Liver (tissue), 9 donors: ENCODE results near the gene PLPPR2. TPM values are rescaled to one million over a fixed set of nuclear protein-coding genes. Genes with fewer than 3 reads are reported as not detected.

ENCODE experiments used
- DNase-seq: peaks from one replicate; pipeline ENCODE4 v3.0.0-alpha.2; 2017; ENCODE audit warnings: low spot score
- H3K27ac ChIP-seq, 2 donors: one replicate each; pipeline ENCODE4 v1.7.0; 2013; ENCODE audit warnings: inconsistent platforms in 2 of 2, low read length in 2 of 2, control low read depth in 1 of 2, low read depth in 1 of 2, mild to moderate bottlenecking in 1 of 2
- H3K27me3 ChIP-seq, 4 donors: one replicate each; pipeline versions ENCODE4 v1.6.1 to v1.7.0; 2013; ENCODE audit warnings: low read length in 3 of 4, inconsistent platforms in 1 of 4, mild to moderate bottlenecking in 1 of 4, moderate library complexity in 1 of 4; ENCODE audit not compliant: control insufficient read depth in 4 of 4, insufficient read depth in 4 of 4
- H3K36me3 ChIP-seq, 4 donors: one replicate each; pipeline versions ENCODE4 v1.6.1 to v1.7.0; 2013; ENCODE audit warnings: low read length in 3 of 4, mild to moderate bottlenecking in 3 of 4, low read depth in 1 of 4, moderate library complexity in 1 of 4; ENCODE audit not compliant: control insufficient read depth in 4 of 4, insufficient read depth in 3 of 4
- H3K4me1 ChIP-seq, 4 donors: one replicate each; pipeline versions ENCODE4 v1.6.1 to v1.7.0; 2013; ENCODE audit warnings: low read length in 3 of 4, mild to moderate bottlenecking in 3 of 4, moderate library complexity in 1 of 4; ENCODE audit not compliant: control insufficient read depth in 4 of 4, insufficient read depth in 4 of 4
- H3K4me3 ChIP-seq, 3 donors: one replicate each; pipeline versions ENCODE4 v1.6.1 to v1.7.0; 2013; ENCODE audit warnings: low read length in 3 of 3, control low read depth in 1 of 3, low read depth in 1 of 3, mild to moderate bottlenecking in 1 of 3
- H3K9ac ChIP-seq, 2 donors: one replicate each; pipeline ENCODE4 v1.7.0; 2013; ENCODE audit warnings: low read length in 2 of 2, mild to moderate bottlenecking in 2 of 2, moderate library complexity in 2 of 2, control low read depth in 1 of 2, low read depth in 1 of 2
- H3K9me3 ChIP-seq, 4 donors: one replicate each; pipeline versions ENCODE4 v1.6.1 to v1.7.0; 2013; ENCODE audit warnings: low read length in 3 of 4; ENCODE audit not compliant: control insufficient read depth in 4 of 4
- ATF3 ChIP-seq: IDR thresholded peaks from 2 replicates; pipeline ENCODE4 v1.6.1; 2016; ENCODE audit warnings: antibody characterized with exemption
- CTCF ChIP-seq: fragments of 150-350 bp; IDR thresholded peaks from 2 replicates; pipeline ENCODE4 v1.5.1; 2017; ENCODE audit warnings: improper control_type of control experiment, low read depth, low read length; ENCODE audit not compliant: missing input control
- EGR1 ChIP-seq, 2 donors: IDR thresholded peaks; 2 replicates each; pipeline ENCODE4 v1.6.1; 2016 to 2018; ENCODE audit warnings: antibody characterized with exemption in 2 of 2, low read depth in 2 of 2
- FOXA2 ChIP-seq: IDR thresholded peaks from 2 replicates; pipeline ENCODE4 v1.6.1; 2016; ENCODE audit warnings: antibody characterized with exemption
- GABPA ChIP-seq, 2 donors: IDR thresholded peaks in 1 of 2; conservative IDR thresholded peaks in 1 of 2; 2 replicates each; pipeline ENCODE4 v1.6.1; 2016; ENCODE audit warnings: antibody characterized with exemption in 2 of 2, mild to moderate bottlenecking in 1 of 2, moderate library complexity in 1 of 2
- HNF4A ChIP-seq, 2 donors: conservative IDR thresholded peaks; 2 replicates each; pipeline ENCODE4 v1.6.1; 2016; ENCODE audit warnings: antibody characterized with exemption in 2 of 2, mild to moderate bottlenecking in 2 of 2
- HNF4G ChIP-seq: IDR thresholded peaks from 2 replicates; pipeline ENCODE4 v1.6.1; 2016; ENCODE audit warnings: antibody characterized with exemption
- MAX ChIP-seq: IDR thresholded peaks from 2 replicates; pipeline ENCODE4 v1.6.1; 2016; ENCODE audit warnings: antibody characterized with exemption
- NR2F2 ChIP-seq: IDR thresholded peaks from 2 replicates; pipeline ENCODE4 v1.6.1; 2016; ENCODE audit warnings: antibody characterized with exemption
- RAD21 ChIP-seq, 2 donors: IDR thresholded peaks; 2 replicates each; pipeline ENCODE4 v1.6.1; 2016; ENCODE audit warnings: antibody characterized with exemption in 2 of 2, mild to moderate bottlenecking in 2 of 2
- REST ChIP-seq: IDR thresholded peaks from 2 replicates; pipeline ENCODE4 v1.6.1; 2016; ENCODE audit warnings: antibody characterized with exemption, mild to moderate bottlenecking
- RXRA ChIP-seq, 2 donors: IDR thresholded peaks; 2 replicates each; pipeline ENCODE4 v1.6.1; 2017 to 2018; ENCODE audit warnings: antibody characterized with exemption in 2 of 2, mild to moderate bottlenecking in 1 of 2
- SP1 ChIP-seq: IDR thresholded peaks from 2 replicates; pipeline ENCODE4 v1.6.1; 2018; ENCODE audit warnings: antibody characterized with exemption, mild to moderate bottlenecking
- TAF1 ChIP-seq: conservative IDR thresholded peaks from 2 replicates; pipeline ENCODE4 v1.6.1; 2016; ENCODE audit warnings: antibody characterized with exemption, mild to moderate bottlenecking
- ZBTB33 ChIP-seq: IDR thresholded peaks from 2 replicates; pipeline ENCODE4 v1.6.1; 2016; ENCODE audit warnings: antibody characterized with exemption
- WGBS: extraction: QIAGEN DNeasy Blood & Tissue Kit; methylation state at CpG from one replicate; pipeline ENCODE4 v1.1.7; 2013; 5-methylcytosine and 5-hydroxymethylcytosine counted together
- polyA plus RNA-seq, 2 donors: library from polyadenylated mRNA; stranded (reverse) in 1 of 2; unstranded in 1 of 2; fragments of 200-250 nt in 1 of 2; fragments of >200 nt in 1 of 2; fragmentation: Nextera tagmentation in 1 of 2; extraction: Ambion mirVana in 1 of 2; gene quantifications; one replicate each; pipeline versions ENCODE4 v1.2.1 to v1.2.3, GENCODE V29; 2013 to 2015
- total RNA-seq, 2 donors: library from RNA; depleted of rRNA; stranded (reverse); fragments of >200 nt; gene quantifications; one replicate each; pipeline ENCODE4 v1.2.3, GENCODE V29; 2014
- donor health status: healthy.
- donor health status: healthy.
- donor health status: healthy.
- donor health status: healthy.
- donor health status: healthy.

PLPPR2 gene
- total and polyA plus RNA-seq, 4 donors = 1.3 to 12.6 (median 7.3) TPM

- TF ChIP-seq GABPA (IDR thresholded peaks at IDR 0.05 in 1 of 2, conservative IDR thresholded peaks at IDR 0.05 in 1 of 2) (no peak), HNF4A (conservative IDR thresholded peaks at IDR 0.05) (no peak), TAF1 (no peak), MAX (no peak), NR2F2 (no peak), SP1 (no peak), FOXA2 (no peak), RAD21 (IDR thresholded peaks at IDR 0.05) (no peak), ATF3 (no peak), CTCF (no peak), REST (no peak), EGR1 (IDR thresholded peaks at IDR 0.05; ENCODE audit: low read depth in 2 of 2) (no peak), HNF4G (no peak), RXRA (IDR thresholded peaks at IDR 0.05) (no peak), ZBTB33 (no peak)
- H3K27ac ChIP-seq = no peak overlapping the region
- no peak overlapping the region for H3K4me3 ChIP-seq
- DNase-seq = no peak
- no peaks in the 10 kb centered on the region for H3K36me3 ChIP-seq
- no peak overlapping the region for H3K9ac ChIP-seq
- peaks cover 8 to 60% (median 33%) of the 10 kb centered on the region in 4 donors for H3K4me1 ChIP-seq
- 95% methylated on average over 7 of the region's 7 CpGs for WGBS
- H3K9me3 ChIP-seq = no peaks in the 10 kb centered on the region
- no peaks in the 10 kb centered on the region for H3K27me3 ChIP-seq
Measured at GRCh38 chr19:11379857-11380350, 24.7 kb downstream of the PLPPR2 start.
